Measurements from ENCODE around the gene DGKG. TPM values are rescaled to one million over a fixed set of nuclear protein-coding genes. Genes with fewer than 3 reads are reported as not detected.

Gene DGKG
- total and polyA plus RNA-seq, 9 of the 15 experiments (the other 6 are each of a cell fraction or from before 2014, with no cell fraction given): 0.01 to 0.36 (median 0.15) TPM

GRCh38 chr3:186246941-186247340 is 115.1 kb downstream of the DGKG start:
- H3K79me2 ChIP-seq (ENCODE audit: control insufficient read depth, insufficient read depth, low read length): no peaks in the 10 kb centered on the region
- no peak overlapping the region for H2AFZ ChIP-seq (ENCODE audit: low read depth, low read length)
- no peaks in the 10 kb centered on the region for H4K20me1 ChIP-seq (replicated peaks; ENCODE audit: control insufficient read depth, insufficient read depth, low read length)
- no peak for DNase-seq (ENCODE audit: extremely low read depth in 1 of 4, low spot score in 3 of 4)
- H3K4me3 ChIP-seq: no peak overlapping the region
- peaks cover 7 to 10% of the 10 kb centered on the region in 2 experiments for H3K4me1 ChIP-seq (replicated peaks in 1 of 2; ENCODE audit: control insufficient read depth in 2 of 2, insufficient read depth in 2 of 2, low read length in 2 of 2)
- intact Hi-C loops (cut with micrococcal nuclease): no loop called here
- ChIA-PET POLR2A (no interaction called here), CTCF (ENCODE audit: low intra/inter-chr PET ratio) (interaction anchor here (0.5 kb wide), 1 partner anchor 1432 kb away, joined by 5 read pairs; no protein-coding TSS in a partner anchor)
- H3K4me2 ChIP-seq (ENCODE audit: insufficient read depth, low read length): no peak overlapping the region
- no peak overlapping the region for H3K9ac ChIP-seq (ENCODE audit: insufficient read depth in 1 of 2, low read depth in 2 of 2, low read length in 2 of 2)
- H3K9me1 ChIP-seq (ENCODE audit: control insufficient read depth, insufficient read depth, low read length): no peaks in the 10 kb centered on the region
- ATAC-seq: no peak
- WGBS (ENCODE audit: insufficient coverage, low coverage, missing lambda C conversion rate): 0% methylated on average over 2 of the region's 2 CpGs
- H3K9me3 ChIP-seq (replicated peaks; ENCODE audit: control insufficient read depth, insufficient read depth, low read depth, low read length): no peaks in the 10 kb centered on the region
- H3K36me3 ChIP-seq (ENCODE audit: control insufficient read depth, insufficient read depth, low read length): no peaks in the 10 kb centered on the region
- no peak for FAIRE-seq
- no TSS peak for BruUV-seq (replicated peaks)
- TF ChIP-seq IRF2 (CRISPR knock-in tag; IDR thresholded peaks at IDR 0.05): no peak
- TF ChIP-seq OTX1 (CRISPR knock-in tag; IDR thresholded peaks at IDR 0.05): no peak
- no peak for TF ChIP-seq NONO (IDR thresholded peaks at IDR 0.05; ENCODE audit: low read depth in 2 of 2, low read length in 1 of 2)
- no peak for TF ChIP-seq ZNF79 (CRISPR knock-in tag; IDR thresholded peaks at IDR 0.05; ENCODE audit: low read depth)
- no peak for TF ChIP-seq TAF15 (IDR thresholded peaks at IDR 0.05; ENCODE audit: low read depth, low read length)
- no peak for TF ChIP-seq ATF2 (CRISPR knock-in tag; IDR thresholded peaks at IDR 0.05)
- no peak for TF ChIP-seq TFAM (CRISPR knock-in tag; conservative IDR thresholded peaks at IDR 0.05)
- TF ChIP-seq ILK (tag; IDR thresholded peaks at IDR 0.05; ENCODE audit: borderline replicate concordance, low read depth): no peak
- no peak for TF ChIP-seq ZNF41 (CRISPR knock-in tag; conservative IDR thresholded peaks at IDR 0.05)
- TF ChIP-seq ZHX1 (conservative IDR thresholded peaks at IDR 0.05; ENCODE audit: low read length): no peak
- no peak for TF ChIP-seq CBFB (CRISPR knock-in tag; IDR thresholded peaks at IDR 0.05)
- TF ChIP-seq ZNF124 (CRISPR knock-in tag; IDR thresholded peaks at IDR 0.05): no peak
- H3K27ac ChIP-seq (ENCODE audit: extremely low read depth, low read depth, low read length): no peak overlapping the region
- peaks cover 10 to 20% of the 10 kb centered on the region in 2 experiments for H3K27me3 ChIP-seq (ENCODE audit: control insufficient read depth in 2 of 2, insufficient read depth in 2 of 2, low read length in 2 of 2)
- in situ Hi-C loops (cut with MboI): no loop called here
